Measurements from ENCODE around the gene CCDC107. TPM values are rescaled to one million over a fixed set of nuclear protein-coding genes. Genes with fewer than 3 reads are reported as not detected.

CCDC107 gene
- total and polyA plus RNA-seq, 9 donors = 14.6 to 29.8 (median 17.9) TPM

- Histone ChIP-seq H3K27me3 (no peaks in the 10 kb centered on the region), H3K4me1 (ENCODE audit: insufficient read depth) (no peaks in the 10 kb centered on the region)
- intact Hi-C loops (cut with DNase I) = no loop called here
These were observed 7.4 kb downstream of the CCDC107 start for GRCh38 chr9:35665471-35665818.

GRCh38 chr9:35666045-35666444 lies 8.0 kb downstream of the CCDC107 start:
- no peaks in the 10 kb centered on the region for H3K9me3 ChIP-seq
- 19 to 30% (median 26%) methylated on average over 1 of the region's 1 CpG for WGBS, 3 donors
- no peaks in the 10 kb centered on the region for H3K4me1 ChIP-seq (ENCODE audit: insufficient read depth)
- TF ChIP-seq CTCF (IDR thresholded peaks at IDR 0.05) (no peak), POLR2A (IDR thresholded peaks at IDR 0.05) (no peak), EP300 (IDR thresholded peaks at IDR 0.05) (no peak)
- no peak overlapping the region for H3K4me3 ChIP-seq
- no peak overlapping the region for H3K27ac ChIP-seq
- no peak for DNase-seq
- intact Hi-C loops (cut with DNase I) = no loop called here
- no peaks in the 10 kb centered on the region for H3K27me3 ChIP-seq
- H3K36me3 ChIP-seq = no peaks in the 10 kb centered on the region

More at GRCh38 chr9:35665471-35665818, 7.4 kb downstream of the CCDC107 start:
- DNase-seq = no peak
- Histone ChIP-seq H3K36me3 (no peaks in the 10 kb centered on the region), H3K4me3 (peak overlapping the region; percentile 45), H3K9me3 (no peaks in the 10 kb centered on the region), H3K27ac (peak overlapping the region in 1 of 2 donors; percentile 24)
- TF ChIP-seq POLR2A (IDR thresholded peaks at IDR 0.05) (no peak), CTCF (IDR thresholded peaks at IDR 0.05) (no peak), EP300 (IDR thresholded peaks at IDR 0.05) (no peak)
- WGBS, 3 donors = 13 to 22% (median 19%) methylated on average over 5 of the region's 5 CpGs

GRCh38 chr9:35666549-35666948 lies 8.5 kb downstream of the CCDC107 start:
- no peaks in the 10 kb centered on the region for H3K36me3 ChIP-seq
- DNase-seq = no peak
- no peak overlapping the region for H3K27ac ChIP-seq
- no peaks in the 10 kb centered on the region for H3K9me3 ChIP-seq
- no peak overlapping the region for H3K4me3 ChIP-seq
- H3K4me1 ChIP-seq (ENCODE audit: insufficient read depth) = no peaks in the 10 kb centered on the region
- intact Hi-C loops (cut with DNase I) = no loop called here
- H3K27me3 ChIP-seq = no peaks in the 10 kb centered on the region
- 83 to 88% (median 85%) methylated on average over 5 of the region's 5 CpGs for WGBS, 3 donors
- no peak for TF ChIP-seq CTCF (IDR thresholded peaks at IDR 0.05)
- no peak for TF ChIP-seq POLR2A (IDR thresholded peaks at IDR 0.05)
- no peak for TF ChIP-seq EP300 (IDR thresholded peaks at IDR 0.05)

GRCh38 chr9:35667939-35668338 lies 9.8 kb downstream of the CCDC107 start:
- Histone ChIP-seq H3K4me3 (no peak overlapping the region), H3K27me3 (no peaks in the 10 kb centered on the region), H3K36me3 (no peaks in the 10 kb centered on the region), H3K27ac (no peak overlapping the region), H3K9me3 (no peaks in the 10 kb centered on the region), H3K4me1 (ENCODE audit: insufficient read depth) (no peaks in the 10 kb centered on the region)
- intact Hi-C loops (cut with DNase I) = no loop called here
- no peak for DNase-seq
- WGBS, 3 donors = 94 to 96% (median 95%) methylated on average over 3 of the region's 3 CpGs
- no peak for TF ChIP-seq CTCF (IDR thresholded peaks at IDR 0.05)
- no peak for TF ChIP-seq EP300 (IDR thresholded peaks at IDR 0.05)
- TF ChIP-seq POLR2A (IDR thresholded peaks at IDR 0.05) = no peak

All from ovary (tissue), 9 donors.